GM03348 (cell line): ENCODE results near the gene GRIK4.
"Not testable (repeated sequence)": the region's sequence is repeated elsewhere in the genome, so short reads cannot be mapped to it uniquely, and the experiment has no call there.

Source experiments
- DNase-seq: peaks from one replicate; pipeline ENCODE4 v3.0.0; 2012; ENCODE audit warnings: low spot score

Gene GRIK4

DNA sequence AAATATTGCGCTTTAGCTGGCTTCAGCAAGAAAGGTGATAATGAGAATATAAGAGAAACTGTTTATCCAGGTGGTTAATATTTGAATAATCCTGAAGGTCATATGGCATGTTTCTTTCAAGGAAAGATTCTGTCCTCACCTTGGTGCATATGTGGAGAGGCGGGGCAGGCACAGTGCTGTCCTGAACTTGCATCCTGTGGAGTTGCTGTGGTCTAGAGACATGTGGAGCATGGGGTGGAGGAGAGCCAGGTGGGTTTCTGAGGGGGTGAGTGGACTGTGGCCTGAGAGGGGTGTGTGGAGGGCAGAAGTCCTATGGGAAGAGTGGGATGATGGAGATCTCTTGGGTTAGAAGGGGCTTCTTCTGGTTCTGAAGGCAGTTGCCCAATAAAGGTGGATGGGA lies 65.5 kb downstream of the GRIK4 start:
- DNase-seq, result no peak

DNA sequence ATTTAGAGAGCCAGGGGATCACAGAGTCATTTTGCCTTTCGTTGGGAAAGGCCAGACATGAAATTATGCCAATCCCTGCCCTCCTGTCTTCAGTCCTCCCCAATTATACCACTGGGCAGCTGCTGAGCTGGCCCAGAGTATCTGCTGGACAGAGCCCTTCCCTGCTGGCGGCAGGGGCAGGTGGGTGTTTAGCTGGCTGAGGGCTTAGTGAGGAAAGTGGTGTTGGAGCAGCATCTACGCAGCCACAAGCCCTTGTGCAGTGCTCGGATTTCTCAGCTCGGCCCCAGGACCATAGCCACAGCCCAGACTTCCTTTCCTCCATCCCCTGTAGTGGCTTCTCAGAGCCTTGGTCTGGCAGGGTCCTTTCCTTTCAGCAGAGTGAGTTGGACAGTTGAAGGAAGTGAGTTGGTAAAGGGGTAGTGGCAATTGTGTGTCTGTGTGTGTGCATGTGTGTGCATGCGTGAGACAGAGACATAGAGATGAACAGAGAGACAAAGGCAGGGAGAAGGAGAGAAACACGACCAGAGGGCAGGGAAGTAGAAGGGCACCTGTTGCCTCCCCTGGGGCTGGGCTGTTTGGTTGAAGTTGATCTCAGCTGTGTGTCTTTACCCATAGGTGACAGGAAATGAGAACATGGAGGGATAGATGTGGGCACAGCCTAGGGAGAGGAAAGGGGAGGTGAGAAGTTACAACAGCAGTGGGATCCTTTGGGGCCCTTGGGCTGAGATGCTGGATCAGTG lies 66.2 kb downstream of the GRIK4 start:
- DNase-seq, result no peak

DNA sequence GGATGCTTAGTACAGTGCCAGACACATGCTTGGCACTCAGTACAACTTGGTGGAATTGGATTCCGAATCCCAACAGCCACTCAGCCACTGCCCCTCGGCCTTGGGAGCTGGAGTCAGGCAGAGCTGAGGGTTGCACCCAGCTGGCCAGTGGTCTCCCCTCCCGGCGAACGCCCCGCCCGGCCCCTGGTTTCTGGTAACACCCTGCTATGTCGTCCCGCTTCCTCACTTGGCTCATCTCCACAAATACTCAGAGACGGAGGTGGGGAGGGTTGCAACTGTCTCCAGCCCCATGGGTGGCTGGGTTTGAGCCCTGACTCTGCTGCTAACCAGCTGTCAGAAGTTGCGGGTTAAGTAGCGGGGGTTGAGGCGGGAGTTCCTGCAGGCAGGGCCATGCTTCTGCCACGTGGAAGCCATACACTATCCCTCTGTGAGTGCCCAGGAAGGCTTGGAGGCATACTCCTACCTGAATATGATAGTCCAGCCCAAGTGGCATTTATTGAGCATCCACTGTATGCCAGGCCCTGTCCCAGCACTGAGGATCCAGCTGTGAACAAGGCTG lies 67.1 kb downstream of the GRIK4 start:
- DNase-seq, result no peak

DNA sequence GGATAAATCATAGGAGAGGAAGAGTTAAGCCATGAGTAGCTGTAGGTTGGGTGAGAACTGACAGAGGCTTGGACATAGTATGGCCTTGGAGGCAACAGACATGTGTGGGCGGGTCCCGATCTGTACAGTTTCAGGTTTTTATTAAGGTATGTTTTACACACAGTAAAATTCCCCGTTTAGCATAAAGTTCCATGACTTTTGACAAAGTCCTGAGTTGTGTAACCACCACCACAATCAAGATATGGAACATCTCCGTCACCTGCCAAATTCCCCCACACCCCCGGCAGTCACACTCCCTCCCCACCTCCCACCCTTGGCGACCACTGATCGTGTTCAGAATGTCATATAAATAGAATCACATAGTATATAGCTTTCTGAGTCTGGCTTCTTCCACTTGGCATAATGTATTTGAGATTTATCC lies 68.1 kb downstream of the GRIK4 start:
- DNase-seq, result no peak

DNA sequence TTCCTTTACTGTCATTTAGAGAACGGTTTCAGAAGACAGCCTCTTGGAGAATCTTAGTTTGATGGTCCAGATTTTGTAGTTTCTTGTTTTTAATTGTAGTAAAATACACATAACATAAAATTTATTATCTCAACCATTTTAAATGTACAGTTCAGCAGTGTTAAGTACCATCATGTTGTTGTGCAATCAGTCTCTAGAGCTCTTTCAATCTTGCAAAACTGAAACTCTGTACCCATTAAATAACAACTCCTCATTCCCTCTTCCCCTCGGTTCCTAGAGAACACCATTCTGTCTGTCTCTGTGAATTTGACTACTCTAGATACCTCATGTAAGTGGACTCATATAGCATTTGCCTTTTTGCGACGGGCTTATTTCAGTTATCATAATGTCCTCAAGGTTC lies 69.8 kb downstream of the GRIK4 start:
- DNase-seq, result no peak

DNA sequence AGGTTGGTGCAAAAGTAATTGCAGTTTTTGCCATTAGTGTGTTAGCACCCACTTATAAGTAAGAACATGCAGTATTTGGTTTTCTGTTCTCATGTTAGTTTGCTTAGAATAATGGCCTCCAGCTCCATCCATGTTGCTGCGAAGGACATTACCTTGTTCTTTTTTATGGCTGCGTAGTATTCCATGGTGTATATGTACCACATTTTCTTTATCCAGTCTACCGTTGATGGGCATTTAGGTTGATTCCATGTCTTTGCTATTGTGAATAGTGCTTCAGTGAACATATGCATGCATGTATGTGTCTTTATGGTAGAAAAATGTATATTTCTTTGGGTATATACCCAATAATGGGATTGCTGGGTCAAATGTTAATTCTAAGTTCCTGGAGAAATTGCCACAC lies 71.0 kb downstream of the GRIK4 start:
- DNase-seq, result not testable (repeated sequence)

DNA sequence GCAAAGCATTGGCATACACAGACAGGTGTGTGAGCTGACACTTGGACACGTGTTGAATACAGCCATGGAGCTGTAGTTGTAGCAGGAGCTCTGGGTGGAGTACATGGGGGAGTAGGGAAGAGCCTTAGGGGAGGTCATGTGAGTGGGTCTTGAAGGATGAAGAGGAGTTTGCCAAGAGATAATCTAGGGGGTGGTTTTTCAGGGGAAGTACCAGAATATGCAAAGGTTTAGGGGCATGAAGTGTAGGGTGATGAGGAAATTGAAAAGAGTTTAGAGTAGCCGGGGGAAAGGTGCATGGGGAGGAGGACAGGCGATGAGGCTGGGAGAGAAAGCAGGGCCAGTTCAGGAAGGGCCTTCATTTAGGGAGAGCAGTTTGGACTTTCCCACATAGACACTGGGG lies 74.5 kb downstream of the GRIK4 start:
- no peak for DNase-seq

DNA sequence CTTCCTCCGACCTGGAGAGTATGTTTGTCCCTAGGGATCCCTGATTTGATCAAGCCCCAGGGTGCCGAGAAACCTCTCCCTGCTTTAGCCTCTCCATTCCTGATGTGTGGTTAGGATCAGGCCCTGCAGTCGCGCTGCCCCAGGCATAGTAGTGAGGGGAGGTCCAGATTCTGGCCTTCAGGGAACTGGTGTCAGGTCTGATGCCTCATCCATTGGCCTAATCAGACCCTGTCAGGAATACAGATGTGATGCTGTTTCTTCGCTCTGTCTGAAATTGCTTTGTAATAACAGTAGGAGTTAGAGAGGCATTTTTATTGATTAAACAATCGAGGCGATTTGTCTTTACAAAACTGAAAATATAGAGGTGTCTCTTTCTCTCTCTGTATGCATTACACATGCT lies 75.2 kb downstream of the GRIK4 start:
- no peak for DNase-seq

DNA sequence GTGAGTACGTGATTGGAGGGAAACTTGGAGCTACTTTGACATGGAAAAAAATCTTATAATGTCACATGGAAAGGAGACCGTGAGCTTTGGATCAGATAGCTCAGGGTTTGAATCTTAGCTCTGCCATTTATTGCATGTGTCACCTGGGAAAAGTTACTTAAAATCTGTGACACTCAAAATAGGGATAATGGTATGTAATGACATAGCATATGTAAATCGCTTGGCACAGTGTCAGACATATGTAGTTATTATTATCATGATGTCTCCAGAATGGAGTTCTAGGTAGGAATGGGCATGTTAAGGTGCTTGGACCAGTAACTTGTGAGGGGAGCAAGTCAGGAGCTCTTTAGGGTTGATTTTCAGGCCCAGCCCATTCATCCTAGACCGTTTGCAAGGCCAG lies 75.8 kb downstream of the GRIK4 start:
- no peak for DNase-seq

DNA sequence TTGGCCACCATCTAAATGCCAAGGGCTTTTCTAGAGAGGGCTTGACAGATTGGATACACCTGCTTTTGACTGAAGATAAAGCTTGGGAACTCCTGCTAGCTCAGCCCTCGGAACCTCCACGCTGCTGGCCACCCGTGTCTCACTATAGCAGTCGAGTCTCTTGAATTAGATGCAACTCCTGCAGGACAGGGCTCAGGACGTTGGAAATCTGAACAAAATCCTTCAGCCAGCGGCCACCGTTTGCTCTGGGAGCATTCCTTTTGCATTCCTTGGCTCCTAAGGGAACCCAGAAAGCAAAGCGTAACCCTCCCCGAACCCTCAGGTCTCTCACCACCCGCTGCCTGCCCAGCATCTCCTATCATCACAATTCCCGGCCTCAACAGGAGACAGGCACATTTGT lies 77.8 kb downstream of the GRIK4 start:
- DNase-seq, result no peak

DNA sequence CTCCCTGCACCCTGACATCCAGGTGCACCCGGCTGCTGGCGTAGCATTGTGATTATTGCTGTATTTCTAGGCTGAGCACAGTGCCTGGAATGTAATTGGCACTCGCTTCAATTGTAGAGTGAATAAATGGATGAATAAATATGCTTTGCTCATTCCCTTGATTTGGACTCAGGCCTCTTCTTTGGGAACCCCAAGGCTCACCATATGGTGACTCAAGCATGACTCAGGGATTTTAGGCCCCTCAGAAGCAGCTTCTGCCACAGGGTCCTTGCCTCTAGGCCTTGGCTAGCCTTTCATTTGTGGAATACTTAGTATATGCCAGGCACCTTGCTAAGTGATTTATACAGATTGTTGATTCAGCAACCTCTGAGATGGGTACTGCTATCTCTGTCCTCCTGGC lies 78.9 kb downstream of the GRIK4 start:
- DNase-seq, result no peak

DNA sequence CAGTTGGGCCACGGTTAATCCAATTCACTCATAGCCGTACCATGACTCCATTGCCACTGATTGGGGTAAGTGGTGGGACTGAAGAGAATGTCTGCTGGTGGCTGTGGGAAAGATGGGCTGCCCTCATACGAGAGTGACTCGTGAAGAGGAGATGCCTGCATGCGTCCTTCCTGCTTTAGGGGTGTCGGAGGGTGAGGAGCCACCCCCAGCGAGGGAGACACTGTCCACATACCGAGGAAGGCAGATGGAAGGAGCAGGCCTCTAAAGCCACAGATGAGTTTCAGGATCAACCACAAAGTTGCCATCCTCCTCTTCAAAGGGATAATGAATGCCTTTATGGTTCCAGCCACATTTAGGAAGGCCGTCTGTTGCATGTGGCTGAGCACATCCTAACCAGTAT lies 83.2 kb downstream of the GRIK4 start:
- no peak for DNase-seq

DNA sequence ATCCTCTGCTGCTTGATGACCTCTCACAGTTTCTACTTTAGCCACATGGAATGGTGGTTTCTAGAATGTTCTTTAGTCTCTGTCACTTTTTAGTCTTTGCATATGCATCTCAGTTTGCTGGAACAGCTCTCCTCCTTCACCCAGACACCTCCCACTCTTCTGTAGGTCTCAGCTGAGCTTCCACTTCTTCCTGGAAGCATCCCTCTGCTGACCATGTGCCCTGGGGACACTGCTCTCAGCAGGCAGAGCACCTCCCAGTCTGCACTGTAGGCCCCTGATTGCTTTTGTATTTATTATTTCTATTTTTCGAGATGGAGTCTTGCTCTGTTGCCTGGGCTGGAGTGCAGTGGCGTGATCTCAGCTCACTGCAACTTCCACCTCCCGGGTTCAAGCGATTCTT lies 84.0 kb downstream of the GRIK4 start:
- DNase-seq, result no peak

DNA sequence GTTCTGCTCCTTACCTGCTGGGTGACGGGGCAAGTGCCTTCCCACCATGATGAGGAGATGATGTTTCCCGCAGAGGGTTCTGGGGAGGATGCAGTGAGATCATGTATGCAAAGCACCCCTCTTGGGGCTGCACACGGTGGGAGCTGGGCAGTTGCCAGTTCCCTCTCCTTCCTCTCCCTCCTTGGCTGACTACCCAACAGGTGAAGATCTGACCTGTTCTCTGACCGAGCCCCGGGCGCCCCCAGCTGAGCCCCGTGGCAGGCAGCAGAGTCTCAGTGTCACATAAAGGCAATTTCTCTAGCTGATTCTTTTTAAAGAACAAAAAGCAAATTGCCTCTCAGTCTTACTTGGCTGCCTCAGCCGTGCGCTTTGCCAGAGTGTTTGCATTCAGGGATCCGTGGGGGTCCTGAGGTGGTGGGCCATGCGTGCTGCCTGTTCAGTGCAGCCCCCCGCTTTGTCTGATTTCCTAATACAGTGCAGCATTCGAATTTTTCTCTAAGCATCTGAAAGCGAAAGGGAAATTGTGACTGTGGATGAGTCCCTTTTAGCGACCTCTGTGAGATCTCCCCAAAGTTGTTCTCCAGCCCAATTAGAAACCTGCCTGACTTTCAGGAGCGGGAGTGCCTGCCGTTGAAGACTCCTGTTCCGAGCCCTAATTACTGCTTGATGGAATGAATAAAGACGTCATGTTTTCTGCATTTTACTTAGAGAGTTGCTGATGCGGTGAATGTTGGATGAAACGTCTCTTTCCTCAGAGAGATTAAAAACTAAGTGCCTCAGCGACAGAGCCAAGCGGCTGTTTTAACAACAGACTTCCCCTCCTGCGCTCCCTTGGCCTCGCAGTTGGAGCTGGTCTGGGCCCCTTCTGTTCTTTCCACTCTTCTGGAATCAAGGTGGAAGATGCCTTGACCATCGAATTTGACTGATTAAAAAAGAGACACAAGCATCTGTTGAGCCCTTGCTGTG lies 86.0 kb downstream of the GRIK4 start:
- no peak for DNase-seq

DNA sequence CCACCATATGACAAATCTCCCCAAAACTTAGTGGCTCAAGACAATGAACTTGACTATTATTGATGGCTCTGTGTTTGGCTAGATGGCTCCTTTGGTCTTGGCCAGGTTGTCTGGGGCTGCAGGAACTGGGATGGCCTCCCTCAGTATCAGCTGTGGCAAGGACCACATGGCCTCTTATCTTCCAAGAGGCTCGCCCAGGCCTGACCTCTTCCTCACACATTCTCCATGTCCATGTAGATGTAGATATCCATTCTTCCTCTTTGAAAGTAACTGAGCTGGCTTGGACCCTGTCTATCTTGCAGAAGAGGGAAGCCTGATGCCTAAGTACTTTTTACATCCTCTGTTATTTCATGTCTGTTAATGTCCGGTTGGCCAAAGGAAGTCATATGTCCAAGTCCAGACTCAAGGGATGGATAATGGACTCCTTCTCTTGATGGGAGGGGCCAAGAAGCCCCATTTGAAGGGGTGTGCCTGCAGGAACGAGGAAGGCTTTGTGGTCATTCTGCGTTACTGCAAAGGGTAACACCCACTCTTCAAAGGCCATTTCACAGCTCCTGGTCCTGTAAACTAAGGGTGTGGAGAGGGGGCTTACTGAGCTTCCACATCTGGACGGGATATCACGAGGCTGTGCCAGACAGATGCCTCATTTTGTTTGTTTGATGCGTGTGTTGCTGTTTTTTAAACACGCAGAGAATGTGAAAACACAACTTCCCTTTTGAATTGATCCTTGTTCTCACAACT lies 87.1 kb downstream of the GRIK4 start:
- no peak for DNase-seq

DNA sequence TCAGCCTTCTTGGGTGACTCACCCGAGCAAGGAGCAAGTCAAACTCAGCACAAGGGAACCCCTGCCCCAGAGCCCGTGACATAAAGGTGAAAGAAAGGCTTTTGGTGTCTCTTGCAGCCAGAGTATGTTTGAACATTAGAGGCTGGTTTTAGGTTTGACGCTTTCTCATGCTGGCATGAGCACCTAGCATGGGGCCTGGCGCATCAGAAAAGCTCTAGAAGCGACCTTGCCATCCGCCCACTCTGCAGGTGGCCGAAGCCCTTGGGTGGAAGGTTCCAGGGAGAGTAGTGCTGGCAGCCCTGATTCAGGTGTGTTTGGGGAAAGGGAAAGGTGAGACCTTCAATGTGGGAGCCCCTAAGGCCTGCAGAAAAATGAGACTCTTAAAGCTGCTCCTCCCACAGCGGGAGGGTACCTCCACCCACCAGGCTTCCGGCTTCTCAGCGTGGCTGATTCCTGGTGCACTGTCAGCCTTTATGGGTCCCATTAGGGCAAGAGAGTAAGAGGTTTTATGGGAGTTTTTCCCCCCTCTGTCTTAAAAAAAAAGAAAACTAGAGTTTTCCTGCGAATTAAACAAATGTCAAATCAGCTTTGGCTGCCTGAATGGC lies 88.4 kb downstream of the GRIK4 start:
- DNase-seq, result no peak

DNA sequence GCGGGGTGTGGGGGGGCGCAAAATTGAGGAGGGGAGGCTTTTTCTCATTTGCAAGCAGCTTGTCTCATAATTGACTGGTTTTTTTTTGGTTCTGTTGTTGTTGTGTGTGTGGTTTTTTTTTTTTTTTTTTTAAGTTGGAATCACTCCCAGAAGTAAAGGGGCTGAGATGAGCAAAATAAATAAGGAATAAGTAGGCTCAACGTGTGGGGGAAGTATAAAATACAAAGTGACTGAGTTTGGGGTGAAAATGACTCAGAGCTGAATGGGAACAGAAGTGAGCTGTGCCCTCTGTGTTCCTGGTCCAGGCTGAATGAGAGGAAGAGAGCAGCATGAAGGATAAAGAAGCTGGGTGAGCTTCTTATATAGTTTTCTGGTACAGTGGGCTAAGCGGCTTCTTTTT lies 90.0 kb downstream of the GRIK4 start:
- no peak for DNase-seq

DNA sequence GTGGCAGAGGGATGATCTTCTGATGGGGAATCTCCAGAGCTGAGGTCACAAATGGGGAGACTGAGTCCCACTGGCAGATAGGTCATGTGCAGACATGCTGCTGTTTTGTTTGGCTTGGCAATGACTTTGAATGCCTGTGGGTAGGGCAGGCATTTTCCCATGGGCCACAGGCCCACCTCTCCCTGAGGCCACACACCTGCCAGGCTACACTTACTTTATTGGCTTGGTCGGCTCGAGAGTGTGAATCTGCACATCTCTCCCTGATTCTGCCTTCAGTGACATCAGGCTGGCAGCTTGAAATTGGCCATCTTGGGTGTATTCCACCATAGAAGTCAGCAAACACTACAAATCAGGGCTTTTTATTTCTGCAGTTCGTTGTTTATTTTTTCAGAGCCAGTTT lies 91.5 kb downstream of the GRIK4 start:
- no peak for DNase-seq

DNA sequence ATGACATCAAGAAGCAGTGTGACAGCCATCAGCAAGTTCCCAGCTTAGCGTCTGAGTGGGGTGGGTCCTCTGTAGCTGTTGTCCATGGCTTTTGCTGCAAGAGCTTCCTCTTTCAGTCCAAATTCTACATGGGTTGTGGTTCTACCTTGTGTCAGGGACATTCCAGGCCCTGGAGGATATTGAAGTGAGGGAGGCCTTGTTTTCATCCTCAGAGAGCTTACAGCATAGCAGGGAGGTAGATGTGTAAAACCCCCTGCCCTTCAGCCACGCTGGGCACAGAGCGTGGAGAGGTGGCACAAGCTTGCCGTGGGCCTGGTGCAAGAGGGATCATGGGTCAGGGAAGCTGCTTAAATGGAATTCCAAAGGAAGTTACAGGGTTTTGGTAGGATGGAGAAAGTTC lies 93.9 kb downstream of the GRIK4 start:
- no peak for DNase-seq

DNA sequence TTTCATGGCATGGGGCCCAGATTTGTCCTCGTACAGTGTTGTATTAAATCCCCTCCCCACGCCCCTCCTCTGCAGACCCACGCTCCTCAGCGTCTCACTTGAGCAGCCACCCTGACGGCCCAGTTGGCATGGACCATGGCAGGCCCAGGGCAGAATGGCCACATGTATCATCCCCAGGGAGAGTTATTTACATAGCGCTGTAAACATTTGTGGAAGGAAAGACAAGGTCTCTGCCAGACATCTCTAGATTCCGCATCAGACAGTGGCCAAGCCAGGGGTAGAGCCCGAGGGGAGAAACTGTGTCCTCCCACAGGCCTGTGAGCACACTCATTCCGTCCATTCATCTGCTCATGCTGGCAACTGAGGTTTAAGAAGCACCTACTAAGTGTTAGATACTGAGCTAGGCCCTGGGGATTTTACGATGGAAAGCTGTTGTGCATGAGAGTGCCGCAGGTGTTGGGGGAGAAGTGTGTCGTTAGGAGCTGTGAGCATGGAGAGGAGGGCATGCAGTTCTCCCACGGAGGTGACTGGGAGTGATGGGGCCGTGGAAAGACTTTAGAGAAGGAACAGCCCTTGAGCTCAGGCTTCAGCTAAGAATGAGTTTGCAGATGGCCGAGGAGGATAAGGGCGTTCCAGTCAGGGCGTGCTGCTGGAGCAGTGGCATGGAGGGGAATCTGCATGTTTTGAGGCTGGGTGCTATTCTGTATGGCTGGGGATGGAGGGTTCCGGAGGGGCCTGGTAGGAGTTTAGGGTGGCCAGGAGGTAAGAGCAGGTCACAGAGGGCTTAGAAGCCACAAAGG lies 94.9 kb downstream of the GRIK4 start:
- no peak for DNase-seq

DNA sequence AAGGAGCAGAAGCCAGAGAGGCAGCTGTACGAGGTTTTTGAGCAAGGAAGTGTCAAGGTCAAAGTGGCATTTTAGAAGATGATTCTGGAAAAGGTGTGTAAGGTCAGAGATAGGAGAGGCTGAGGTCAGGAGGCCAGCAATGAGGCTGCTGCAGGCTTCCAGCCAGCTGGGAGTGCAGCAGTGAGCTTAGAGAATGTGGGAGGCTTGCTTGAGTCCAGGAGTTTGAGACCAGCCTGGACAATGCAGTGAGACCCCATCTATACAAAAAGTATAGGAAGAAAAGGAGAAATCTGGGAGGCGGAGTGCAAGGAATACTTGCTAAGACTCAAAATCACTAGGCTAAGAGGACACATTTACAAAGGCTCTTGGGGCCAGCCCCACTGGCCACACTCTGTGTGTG lies 96.5 kb downstream of the GRIK4 start:
- DNase-seq, result no peak
